ENCODE data around the gene CNTN6. TPM values are rescaled to one million over a fixed set of nuclear protein-coding genes. Genes with fewer than 3 reads are reported as not detected.

The CNTN6 gene
- total RNA-seq, 1 donor from 2014 or later = not detected

DNA sequence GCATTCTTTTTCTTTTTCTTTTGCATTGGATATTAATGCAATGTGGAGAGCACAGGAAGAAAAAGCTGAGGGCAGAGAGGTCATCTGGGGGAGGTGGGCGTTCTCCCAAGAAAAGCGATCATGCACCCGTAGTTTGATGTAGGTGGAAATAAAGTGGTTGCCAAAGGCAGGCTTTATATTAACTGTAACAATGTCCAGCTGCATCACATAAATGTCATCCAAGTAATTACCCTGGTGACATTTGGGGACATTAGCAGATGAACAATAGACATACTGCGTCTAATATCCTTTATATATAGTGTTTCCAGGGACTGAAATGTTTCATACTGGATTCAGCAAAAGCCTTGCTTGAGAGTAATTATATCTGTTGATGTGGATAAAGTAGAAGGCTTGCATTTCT lies 135.5 kb downstream of the CNTN6 start:
- Histone ChIP-seq H3K36me3 (ENCODE audit: control insufficient read depth, insufficient read depth, low read length) (no peaks in the 10 kb centered on the region), H3K4me3 (ENCODE audit: low read depth, low read length) (no peak overlapping the region), H3K27me3 (ENCODE audit: control insufficient read depth, insufficient read depth, low read length) (no peaks in the 10 kb centered on the region)
- FAIRE-seq (no peak), DNase-seq (ENCODE audit: low read depth) (no peak)
- TF ChIP-seq, protein P1, sequence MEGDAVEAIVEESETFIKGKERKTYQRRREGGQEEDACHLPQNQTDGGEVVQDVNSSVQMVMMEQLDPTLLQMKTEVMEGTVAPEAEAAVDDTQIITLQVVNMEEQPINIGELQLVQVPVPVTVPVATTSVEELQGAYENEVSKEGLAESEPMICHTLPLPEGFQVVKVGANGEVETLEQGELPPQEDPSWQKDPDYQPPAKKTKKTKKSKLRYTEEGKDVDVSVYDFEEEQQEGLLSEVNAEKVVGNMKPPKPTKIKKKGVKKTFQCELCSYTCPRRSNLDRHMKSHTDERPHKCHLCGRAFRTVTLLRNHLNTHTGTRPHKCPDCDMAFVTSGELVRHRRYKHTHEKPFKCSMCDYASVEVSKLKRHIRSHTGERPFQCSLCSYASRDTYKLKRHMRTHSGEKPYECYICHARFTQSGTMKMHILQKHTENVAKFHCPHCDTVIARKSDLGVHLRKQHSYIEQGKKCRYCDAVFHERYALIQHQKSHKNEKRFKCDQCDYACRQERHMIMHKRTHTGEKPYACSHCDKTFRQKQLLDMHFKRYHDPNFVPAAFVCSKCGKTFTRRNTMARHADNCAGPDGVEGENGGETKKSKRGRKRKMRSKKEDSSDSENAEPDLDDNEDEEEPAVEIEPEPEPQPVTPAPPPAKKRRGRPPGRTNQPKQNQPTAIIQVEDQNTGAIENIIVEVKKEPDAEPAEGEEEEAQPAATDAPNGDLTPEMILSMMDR (IDR thresholded peaks at IDR 0.05; ENCODE audit: insufficient read depth, low read length, severe bottlenecking) = no peak

- H3K27me3 ChIP-seq (ENCODE audit: control insufficient read depth, insufficient read depth, low read length) = no peaks in the 10 kb centered on the region
- no peaks in the 10 kb centered on the region for H3K36me3 ChIP-seq (ENCODE audit: control insufficient read depth, insufficient read depth, low read length)
- TF ChIP-seq, protein P1 (IDR thresholded peaks at IDR 0.05; ENCODE audit: insufficient read depth, low read length, severe bottlenecking) = no peak
- H3K4me3 ChIP-seq (ENCODE audit: low read depth, low read length) = no peak overlapping the region
- DNase-seq (ENCODE audit: low read depth) (no peak), FAIRE-seq (no peak)
These were observed 138.1 kb downstream of the CNTN6 start for GRCh38 chr3:1230920-1231319.

GRCh38 chr3:1232276-1232675 lies 139.5 kb downstream of the CNTN6 start:
- Histone ChIP-seq H3K4me3 (ENCODE audit: low read depth, low read length) (no peak overlapping the region), H3K27me3 (ENCODE audit: control insufficient read depth, insufficient read depth, low read length) (no peaks in the 10 kb centered on the region), H3K36me3 (ENCODE audit: control insufficient read depth, insufficient read depth, low read length) (no peaks in the 10 kb centered on the region)
- TF ChIP-seq, protein P1 (IDR thresholded peaks at IDR 0.05; ENCODE audit: insufficient read depth, low read length, severe bottlenecking) = no peak
- no peak for DNase-seq (ENCODE audit: low read depth)
- no peak for FAIRE-seq

- H3K4me3 ChIP-seq (ENCODE audit: low read depth, low read length) = no peak overlapping the region
- no peaks in the 10 kb centered on the region for H3K36me3 ChIP-seq (ENCODE audit: control insufficient read depth, insufficient read depth, low read length)
- no peak for DNase-seq (ENCODE audit: low read depth)
- TF ChIP-seq, protein P1 (IDR thresholded peaks at IDR 0.05; ENCODE audit: insufficient read depth, low read length, severe bottlenecking) = no peak
- H3K27me3 ChIP-seq (ENCODE audit: control insufficient read depth, insufficient read depth, low read length) = no peaks in the 10 kb centered on the region
- FAIRE-seq = no peak
These were observed 142.8 kb downstream of the CNTN6 start for GRCh38 chr3:1235526-1236120.

- no peak for FAIRE-seq
- DNase-seq (ENCODE audit: low read depth) = peak; percentile 8
- Histone ChIP-seq H3K36me3 (ENCODE audit: control insufficient read depth, insufficient read depth, low read length) (no peaks in the 10 kb centered on the region), H3K27me3 (ENCODE audit: control insufficient read depth, insufficient read depth, low read length) (no peaks in the 10 kb centered on the region), H3K4me3 (ENCODE audit: low read depth, low read length) (no peak overlapping the region)
- TF ChIP-seq, protein P1 (IDR thresholded peaks at IDR 0.05; ENCODE audit: insufficient read depth, low read length, severe bottlenecking) = no peak
These were observed 158.6 kb downstream of the CNTN6 start for GRCh38 chr3:1251282-1252060.
